Activated CD4-positive, alpha-beta T cell treated with anti-CD3 and anti-CD28 coated beads, Interleukin-2, amount 10 ng/mL, durations not matched to agents 24 days and 14 days (primary cell): ENCODE data around the gene NFKBIB. TPM values are rescaled to one million over a fixed set of nuclear protein-coding genes. Genes with fewer than 3 reads are reported as not detected.
A peak's percentile ranks its signal among the peaks of the same experiment; 100 is the strongest.
"Not testable (repeated sequence)": the region's sequence is repeated elsewhere in the genome, so short reads cannot be mapped to it uniquely, and the experiment has no call there.

ENCODE experiments used
- DNase-seq: peaks from one replicate; pipeline ENCODE4 v3.0.0; 2022
- H3K27ac Mint-ChIP-seq: one replicate; pipeline ENCODE4 v1.8.0; 2022; ENCODE audit warnings: mild to moderate bottlenecking, mixed read lengths
- H3K27me3 Mint-ChIP-seq: one replicate; pipeline ENCODE4 v1.8.0; 2022; ENCODE audit warnings: mixed read lengths
- H3K36me3 Mint-ChIP-seq: one replicate; pipeline ENCODE4 v1.8.0; 2022; ENCODE audit warnings: low read depth, mild to moderate bottlenecking, mixed read lengths
- H3K4me1 Mint-ChIP-seq: one replicate; pipeline ENCODE4 v1.8.0; 2021; ENCODE audit warnings: mixed read lengths
- H3K4me3 Mint-ChIP-seq: one replicate; pipeline ENCODE4 v1.8.0; 2022; ENCODE audit warnings: mild to moderate bottlenecking, moderate library complexity, mixed read lengths
- H3K9me3 Mint-ChIP-seq: one replicate; pipeline ENCODE4 v1.8.0; 2021; ENCODE audit warnings: mixed read lengths
- intact Hi-C: fragments of 100-400 bp; cut with micrococcal nuclease; formaldehyde crosslinking; loops from one replicate; pipeline ENCODE4 v1.15.1; 2023
- total RNA-seq: library from RNA; stranded (reverse); gene quantifications from 2 replicates; pipeline ENCODE4 v1.2.3, GENCODE V29; 2022

The NFKBIB gene
- total RNA-seq, 1 donor from 2014 or later: 89.7 TPM

DNA sequence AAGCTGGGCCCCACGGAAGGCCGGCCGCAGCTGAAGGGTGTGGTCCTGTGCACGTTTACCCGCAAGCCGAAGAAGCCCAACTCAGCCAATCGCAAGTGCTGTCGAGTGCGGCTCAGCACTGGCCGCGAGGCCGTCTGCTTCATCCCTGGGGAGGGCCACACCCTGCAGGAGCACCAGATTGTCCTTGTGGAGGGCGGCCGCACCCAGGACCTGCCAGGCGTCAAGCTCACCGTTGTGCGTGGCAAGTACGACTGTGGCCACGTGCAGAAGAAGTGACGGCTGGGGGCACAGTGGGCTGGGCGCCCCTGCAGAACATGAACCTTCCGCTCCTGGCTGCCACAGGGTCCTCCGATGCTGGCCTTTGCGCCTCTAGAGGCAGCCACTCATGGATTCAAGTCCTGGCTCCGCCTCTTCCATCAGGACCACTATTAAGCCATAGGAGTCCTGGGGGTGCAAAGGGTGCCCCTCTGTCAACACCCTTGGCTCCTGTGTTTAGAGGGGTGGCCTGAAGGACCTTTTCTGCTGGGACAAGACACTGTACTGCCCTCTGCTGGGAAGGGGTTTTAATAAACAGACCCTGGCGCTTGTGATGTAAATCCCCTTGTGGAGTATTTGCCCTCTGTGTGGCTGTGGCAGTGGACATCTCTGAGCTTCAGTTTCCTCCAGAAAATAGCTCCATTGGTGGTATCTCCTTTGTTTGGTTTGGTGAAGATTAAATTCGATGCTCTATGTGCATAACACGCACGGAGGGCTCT lies 32.8 kb downstream of the NFKBIB start:
- H3K27me3 Mint-ChIP-seq: no peaks in the 10 kb centered on the region
- peaks cover 47% of the 10 kb centered on the region for H3K36me3 Mint-ChIP-seq
- intact Hi-C loops: loop anchor here (5.0 kb wide), 1 partner anchor 295 kb away; no protein-coding TSS in a partner anchor
- H3K4me3 Mint-ChIP-seq: peak overlapping the region; percentile 96
- H3K4me1 Mint-ChIP-seq: peaks cover 25% of the 10 kb centered on the region
- peak overlapping the region; percentile 25 for H3K27ac Mint-ChIP-seq
- peaks cover 3% of the 10 kb centered on the region for H3K9me3 Mint-ChIP-seq
- peak; percentile 81 for DNase-seq

DNA sequence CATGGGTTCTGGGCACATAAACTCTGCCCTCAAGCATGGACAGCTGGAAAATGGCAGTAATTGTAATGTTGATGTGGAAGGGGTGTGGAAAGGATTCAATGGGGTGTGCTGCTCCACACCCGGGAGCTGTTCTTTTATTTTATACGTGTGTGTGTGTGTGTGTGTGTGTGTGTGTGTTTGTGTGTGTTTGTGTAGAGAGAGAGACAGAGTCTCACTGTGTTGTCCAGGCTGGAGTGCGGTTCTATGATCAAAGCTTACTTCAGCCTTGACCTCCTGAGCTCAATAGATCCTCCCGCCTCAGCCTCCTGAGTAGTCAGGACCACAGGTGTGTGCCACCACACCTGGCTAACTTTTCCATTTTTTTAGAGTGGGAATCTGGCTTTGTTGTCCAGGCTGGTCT lies 33.8 kb downstream of the NFKBIB start:
- H3K4me3 Mint-ChIP-seq: no peak overlapping the region
- H3K4me1 Mint-ChIP-seq: peaks cover 20% of the 10 kb centered on the region
- intact Hi-C loops: loop anchor here (5.0 kb wide), 1 partner anchor 296 kb away; no protein-coding TSS in a partner anchor
- H3K36me3 Mint-ChIP-seq: peaks cover 43% of the 10 kb centered on the region
- H3K9me3 Mint-ChIP-seq: peaks cover 3% of the 10 kb centered on the region
- peaks cover 2% of the 10 kb centered on the region for H3K27me3 Mint-ChIP-seq
- no peak for DNase-seq
- H3K27ac Mint-ChIP-seq: no peak overlapping the region

DNA sequence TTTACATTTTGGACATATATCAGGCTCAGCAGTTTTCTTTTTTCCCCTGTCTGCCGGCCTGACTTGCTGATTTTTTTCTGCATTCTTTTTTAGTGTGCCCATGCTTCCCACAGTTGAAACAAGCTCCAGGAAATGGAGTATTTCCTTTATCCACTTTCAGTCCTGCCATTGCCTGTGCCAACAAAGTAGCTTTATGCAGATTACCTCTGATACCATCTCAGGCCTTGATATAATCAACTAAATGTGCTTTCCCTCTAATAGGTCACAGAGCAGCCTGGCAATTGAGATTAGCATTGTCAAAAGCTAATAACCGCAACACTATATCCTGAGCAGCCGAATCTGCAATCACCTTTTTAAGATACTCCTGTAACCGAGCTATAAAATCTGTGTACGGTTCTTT lies 40.2 kb downstream of the NFKBIB start:
- intact Hi-C loops: no loop called here
- Mint-ChIP-seq H3K36me3 (peaks cover 12% of the 10 kb centered on the region), H3K9me3 (peaks cover 3% of the 10 kb centered on the region), H3K4me3 (no peak overlapping the region), H3K27ac (no peak overlapping the region), H3K27me3 (peaks cover 15% of the 10 kb centered on the region), H3K4me1 (peaks cover 9% of the 10 kb centered on the region)
- DNase-seq: no peak

DNA sequence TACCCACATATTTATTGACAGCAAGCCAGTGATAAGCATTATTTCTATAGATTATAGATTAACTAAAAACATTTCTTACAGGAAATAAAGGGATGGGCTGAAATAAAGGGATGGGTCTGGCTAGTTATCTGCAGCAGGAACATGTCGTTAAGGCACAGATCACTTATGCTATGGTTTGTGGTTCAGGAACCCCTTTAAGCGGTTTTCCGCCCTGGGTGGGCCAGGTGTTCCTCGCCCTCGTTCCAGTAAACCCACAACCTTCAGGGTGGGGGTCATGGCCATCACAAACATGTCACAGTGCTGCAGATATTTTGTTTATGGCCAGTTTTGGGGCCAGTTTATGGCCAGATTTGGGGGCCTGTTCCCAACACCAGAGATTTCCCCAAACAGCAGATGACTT lies 41.7 kb downstream of the NFKBIB start:
- DNase-seq, intact Hi-C loops, H3K4me1 Mint-ChIP-seq, H3K9me3 Mint-ChIP-seq, H3K4me3 Mint-ChIP-seq, H3K36me3 Mint-ChIP-seq, H3K27ac Mint-ChIP-seq: not testable (repeated sequence)
- peaks cover 15% of the 10 kb centered on the region for H3K27me3 Mint-ChIP-seq

DNA sequence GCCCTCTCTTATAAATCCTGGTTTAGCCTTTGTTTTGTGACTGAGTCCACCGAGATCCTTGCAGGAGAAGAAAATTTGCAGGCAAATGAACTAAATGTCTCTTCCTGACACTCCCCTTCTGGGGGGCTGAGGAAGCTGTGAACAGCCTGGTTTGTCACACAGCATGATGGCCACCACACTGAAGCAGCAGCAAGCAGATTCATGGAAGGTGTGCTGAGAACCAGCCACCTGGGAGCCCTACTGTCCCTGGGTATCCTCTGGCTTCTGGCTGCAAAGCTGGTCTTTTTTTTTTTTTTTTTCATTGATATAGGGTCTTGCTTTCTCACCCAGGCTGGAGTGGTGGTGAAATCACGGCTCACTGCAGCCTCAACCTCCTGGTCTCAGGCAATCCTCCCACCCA lies 42.2 kb downstream of the NFKBIB start:
- Mint-ChIP-seq H3K27ac (no peak overlapping the region), H3K36me3 (no peaks in the 10 kb centered on the region), H3K4me3 (no peak overlapping the region), H3K4me1 (peaks cover 9% of the 10 kb centered on the region), H3K27me3 (peaks cover 15% of the 10 kb centered on the region), H3K9me3 (no peaks in the 10 kb centered on the region)
- DNase-seq: no peak
- intact Hi-C loops: no loop called here

DNA sequence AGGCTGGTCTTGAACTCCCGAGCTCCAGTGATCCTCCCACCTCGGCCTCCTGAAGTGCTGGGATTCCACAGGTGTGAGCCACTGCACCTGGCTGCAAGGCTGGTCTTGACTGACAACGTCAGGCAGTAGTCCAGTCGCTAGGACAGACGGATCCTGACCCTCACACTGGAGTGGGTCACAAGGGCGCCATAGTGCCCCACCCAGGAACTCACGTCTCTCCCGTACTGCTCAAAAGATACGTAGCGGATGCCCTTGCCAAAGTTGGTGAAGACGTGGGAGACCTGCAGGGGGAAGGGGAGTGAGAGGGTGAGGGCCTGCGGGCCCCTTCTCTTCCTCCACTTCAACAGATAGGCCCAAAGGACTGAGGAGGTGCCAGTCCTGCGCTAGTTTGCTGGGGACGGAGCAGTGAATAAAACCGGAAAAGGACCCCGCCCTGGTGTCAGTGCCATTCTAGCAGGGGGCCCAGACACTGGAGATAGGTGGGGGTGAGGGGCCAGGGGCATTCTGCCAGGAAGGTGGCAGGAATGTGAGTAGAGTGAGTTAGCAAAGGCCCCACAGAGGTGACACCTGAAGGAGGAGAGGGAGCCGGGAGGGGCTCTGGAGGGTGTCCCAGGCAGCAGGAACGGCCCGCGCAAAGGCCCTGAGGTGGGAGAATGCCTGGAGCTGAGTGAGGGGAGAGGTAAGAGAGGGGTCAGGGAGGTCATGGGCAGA lies 42.9 kb downstream of the NFKBIB start:
- DNase-seq: no peak
- intact Hi-C loops: no loop called here
- Mint-ChIP-seq H3K4me3 (no peak overlapping the region), H3K4me1 (peaks cover 9% of the 10 kb centered on the region), H3K36me3 (no peaks in the 10 kb centered on the region), H3K27me3 (peaks cover 15% of the 10 kb centered on the region), H3K27ac (no peak overlapping the region), H3K9me3 (no peaks in the 10 kb centered on the region)

DNA sequence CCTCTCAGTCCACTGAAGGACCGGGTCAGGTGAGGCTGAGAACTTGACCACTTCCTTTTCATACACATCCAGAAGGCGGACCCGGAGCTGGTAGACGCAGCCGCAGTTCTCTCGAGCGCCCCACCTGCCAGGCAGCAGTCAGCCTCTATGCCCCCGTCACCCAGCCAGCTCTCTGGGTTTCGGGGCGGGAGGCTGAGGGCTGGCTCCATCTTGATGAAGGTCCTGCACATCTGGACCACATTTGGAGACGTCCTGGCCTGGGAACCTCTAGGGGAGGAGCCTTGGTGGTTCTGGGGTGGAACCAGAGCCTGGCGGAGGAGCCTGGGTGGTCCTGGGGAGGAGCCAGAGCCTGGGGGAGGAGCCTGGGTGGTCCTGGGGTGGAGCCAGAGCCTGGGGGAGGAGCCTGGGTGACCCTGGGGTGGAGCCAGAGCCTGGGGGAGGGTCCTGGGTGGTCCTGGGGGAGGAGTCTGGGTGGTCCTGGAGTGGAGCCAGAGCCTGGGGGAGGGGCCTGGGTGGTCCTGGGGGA lies 45.3 kb downstream of the NFKBIB start:
- H3K9me3 Mint-ChIP-seq: no peaks in the 10 kb centered on the region

DNA sequence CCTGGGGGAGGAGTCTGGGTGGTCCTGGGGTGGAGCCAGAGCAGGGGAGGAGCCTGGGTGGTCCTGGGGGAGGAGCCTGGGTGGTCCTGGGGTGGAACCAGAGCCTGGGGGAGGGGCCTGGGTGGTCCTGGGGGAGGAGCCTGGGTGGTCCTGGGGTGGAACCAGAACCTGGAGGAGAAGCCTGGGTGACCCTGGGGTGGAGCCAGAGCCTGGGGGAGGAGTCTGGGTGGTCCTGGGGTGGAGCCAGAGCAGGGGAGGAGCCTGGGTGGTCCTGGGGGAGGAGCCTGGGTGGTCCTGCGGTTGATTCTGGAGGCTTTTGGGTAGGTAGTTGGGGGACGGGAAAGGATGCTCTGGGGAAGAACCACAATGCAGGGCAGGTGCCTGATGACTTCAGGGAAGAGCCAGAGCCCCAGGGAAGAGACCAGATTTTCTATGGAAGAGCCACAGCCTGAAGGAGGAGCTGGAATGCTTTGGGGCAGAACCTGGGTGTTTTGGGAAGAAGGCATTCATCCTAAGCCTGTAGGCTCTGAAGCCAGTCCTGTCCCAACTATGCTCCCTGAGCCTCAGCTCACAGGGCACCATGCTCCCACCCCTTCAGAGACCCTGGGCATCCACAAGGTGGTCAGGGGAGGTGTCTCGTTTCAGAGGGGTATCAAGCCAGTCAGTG lies 45.9 kb downstream of the NFKBIB start:
- Mint-ChIP-seq H3K27ac (no peak overlapping the region), H3K4me1 (peaks cover 12% of the 10 kb centered on the region), H3K27me3 (peaks cover 16% of the 10 kb centered on the region), H3K9me3 (no peaks in the 10 kb centered on the region), H3K36me3 (no peaks in the 10 kb centered on the region), H3K4me3 (no peak overlapping the region)
- intact Hi-C loops: no loop called here
- DNase-seq: no peak

More for the DNA sequence above, 45.3 kb downstream of the NFKBIB start:
- no peak for DNase-seq
- no peaks in the 10 kb centered on the region for H3K36me3 Mint-ChIP-seq
- peaks cover 10% of the 10 kb centered on the region for H3K4me1 Mint-ChIP-seq
- no peak overlapping the region for H3K4me3 Mint-ChIP-seq
- no peak overlapping the region for H3K27ac Mint-ChIP-seq
- peaks cover 17% of the 10 kb centered on the region for H3K27me3 Mint-ChIP-seq
- intact Hi-C loops: no loop called here

DNA sequence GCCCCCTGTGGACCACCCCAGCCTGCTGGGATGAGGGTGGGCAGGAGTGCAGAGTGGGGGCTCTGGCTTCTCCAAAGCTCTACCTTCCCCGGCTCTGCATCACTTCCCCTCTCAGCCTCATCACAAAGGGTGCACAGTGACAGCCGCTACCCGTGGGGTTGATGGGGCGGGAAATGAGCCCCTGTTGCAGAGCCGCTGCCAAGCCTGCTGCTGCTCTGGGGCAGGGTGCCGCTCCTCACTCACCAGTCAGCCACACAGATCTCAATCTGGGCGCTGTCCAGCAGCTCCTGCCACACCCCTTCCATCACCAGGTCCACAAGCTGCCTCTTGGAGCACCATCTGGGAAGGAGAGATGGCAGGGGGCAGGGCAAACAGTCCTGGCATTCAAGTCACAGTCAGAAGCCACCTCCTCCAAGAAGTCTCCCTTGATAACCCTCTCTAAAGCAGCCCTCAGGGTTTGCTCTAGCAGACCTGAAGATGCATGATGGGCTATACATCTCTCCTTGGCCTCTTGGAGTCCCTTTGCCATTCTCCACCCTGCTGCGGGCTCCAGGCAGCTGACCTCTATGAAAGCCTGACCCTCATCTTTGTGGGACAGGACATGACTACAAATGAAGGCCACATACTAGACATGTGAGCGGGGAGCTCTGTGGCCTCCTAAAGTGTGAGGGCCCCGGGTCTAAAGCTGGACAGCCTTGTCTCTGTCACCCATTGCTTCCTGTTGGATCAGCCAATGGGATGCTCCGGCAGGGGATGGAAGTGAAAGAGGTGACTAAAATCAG lies 46.7 kb downstream of the NFKBIB start:
- H3K27me3 Mint-ChIP-seq: peaks cover 15% of the 10 kb centered on the region
- H3K27ac Mint-ChIP-seq: no peak overlapping the region
- no peaks in the 10 kb centered on the region for H3K9me3 Mint-ChIP-seq

DNA sequence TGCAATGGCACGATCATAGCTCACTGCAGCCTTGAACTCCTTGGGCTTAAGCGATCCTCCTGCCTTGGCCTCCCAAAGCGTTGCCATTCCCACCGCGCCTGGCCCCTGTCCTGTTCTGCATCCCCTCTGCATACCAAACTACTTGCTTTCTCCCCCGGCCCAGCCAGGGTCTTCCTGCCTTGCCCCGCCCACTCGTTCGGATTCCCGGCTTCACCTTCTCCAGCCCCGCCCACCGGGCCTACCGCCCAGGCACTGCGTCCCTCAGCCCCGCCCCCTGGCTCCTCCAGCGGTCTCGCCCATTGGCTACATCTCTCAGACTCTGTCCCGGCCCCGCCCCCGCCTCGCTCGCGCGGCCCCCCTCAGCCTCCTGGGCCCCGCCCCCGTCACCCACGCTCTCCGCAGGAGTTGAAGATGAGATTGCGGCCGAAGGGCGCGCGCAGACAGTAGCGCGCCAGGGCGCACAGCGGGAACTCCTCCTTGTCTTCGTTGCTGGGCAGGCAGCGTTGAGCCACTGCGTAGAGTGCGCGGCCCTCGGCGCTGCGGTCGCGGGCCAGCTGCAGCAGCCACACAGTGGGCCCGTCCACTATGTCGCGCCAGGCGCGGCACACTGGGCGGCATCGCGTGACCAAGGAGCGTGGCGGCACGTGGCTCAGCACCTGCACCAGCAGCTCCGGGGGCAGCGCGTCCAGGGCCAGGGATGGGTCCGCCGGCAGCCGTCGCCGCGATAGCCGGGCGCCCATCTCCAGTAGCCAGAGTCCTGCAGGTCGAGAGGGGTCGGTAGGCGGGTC lies 50.0 kb downstream of the NFKBIB start:
- no peaks in the 10 kb centered on the region for H3K36me3 Mint-ChIP-seq
- H3K4me1 Mint-ChIP-seq: peaks cover 17% of the 10 kb centered on the region
- no peak overlapping the region for H3K27ac Mint-ChIP-seq
- intact Hi-C loops: no loop called here
- peak; percentile 93 for DNase-seq
- H3K27me3 Mint-ChIP-seq: peaks cover 20% of the 10 kb centered on the region
- H3K9me3 Mint-ChIP-seq: no peaks in the 10 kb centered on the region
- peak overlapping the region; percentile 68 for H3K4me3 Mint-ChIP-seq

More for the DNA sequence above, 46.7 kb downstream of the NFKBIB start:
- Mint-ChIP-seq H3K4me3 (no peak overlapping the region), H3K36me3 (no peaks in the 10 kb centered on the region), H3K4me1 (peaks cover 9% of the 10 kb centered on the region)
- DNase-seq: no peak
- intact Hi-C loops: no loop called here

DNA sequence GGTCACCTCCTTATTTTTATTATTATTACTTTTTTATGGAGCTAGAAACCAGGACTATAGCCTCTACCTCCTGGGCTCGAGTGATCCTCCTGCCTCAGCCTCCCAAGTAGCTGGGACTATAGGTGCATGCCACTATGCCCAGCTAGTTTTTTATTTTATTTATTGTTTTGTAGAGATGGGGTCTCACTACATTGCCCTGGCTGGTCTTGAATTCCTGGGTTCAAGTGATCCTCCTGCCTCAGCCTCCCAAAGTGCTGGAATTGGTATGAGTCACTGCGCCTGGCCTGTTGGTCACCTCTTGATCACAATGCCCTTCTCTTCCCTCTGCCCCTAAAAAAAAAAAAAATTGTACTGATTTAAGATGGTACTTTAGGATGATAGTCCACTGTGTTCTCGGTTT lies 51.4 kb downstream of the NFKBIB start:
- H3K36me3 Mint-ChIP-seq: no peaks in the 10 kb centered on the region
- H3K4me1 Mint-ChIP-seq: peaks cover 17% of the 10 kb centered on the region
- H3K27ac Mint-ChIP-seq: no peak overlapping the region
- H3K9me3 Mint-ChIP-seq: no peaks in the 10 kb centered on the region
- DNase-seq: no peak
- H3K4me3 Mint-ChIP-seq: no peak overlapping the region
- peaks cover 20% of the 10 kb centered on the region for H3K27me3 Mint-ChIP-seq
- intact Hi-C loops: no loop called here

DNA sequence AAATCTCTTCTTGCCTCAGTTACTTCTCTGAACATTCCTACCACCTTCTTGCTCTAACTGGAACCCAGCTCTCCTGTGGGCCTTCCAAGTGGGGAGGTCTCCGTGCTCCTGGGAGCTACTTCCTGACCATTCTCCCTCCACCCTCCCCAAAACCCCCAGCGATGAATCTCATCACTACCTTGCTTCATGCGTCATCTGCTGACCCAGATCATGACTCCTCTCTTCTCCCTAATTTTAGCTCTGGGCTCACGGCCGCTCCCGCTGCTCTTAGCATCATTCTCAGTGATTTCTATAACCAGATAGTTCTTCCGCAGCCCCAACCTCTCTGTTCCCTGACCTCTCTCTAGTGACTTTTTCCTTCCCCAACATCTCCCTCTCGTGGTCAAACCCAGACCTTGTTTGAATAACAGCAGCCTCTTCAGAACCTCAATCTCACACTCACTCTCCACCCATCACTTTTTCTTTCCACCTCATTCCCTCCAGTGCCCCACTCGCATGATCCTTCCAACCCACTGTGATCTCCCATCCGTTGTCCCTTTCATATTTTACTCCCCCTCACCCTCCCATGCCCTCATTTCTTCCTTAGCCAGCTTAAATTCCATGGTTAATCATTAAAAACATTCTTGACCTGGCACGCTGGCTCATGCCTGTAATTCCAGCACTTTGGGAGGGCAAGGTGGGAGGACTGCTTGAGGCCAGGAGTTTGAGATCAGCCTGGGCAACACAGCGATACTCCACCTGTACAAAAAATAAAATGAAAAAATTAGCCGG lies 52.8 kb downstream of the NFKBIB start:
- no peaks in the 10 kb centered on the region for H3K9me3 Mint-ChIP-seq
- H3K4me1 Mint-ChIP-seq: peaks cover 17% of the 10 kb centered on the region
- peak; percentile 86 for DNase-seq
- intact Hi-C loops: no loop called here
- no peak overlapping the region for H3K27ac Mint-ChIP-seq
- peaks cover 20% of the 10 kb centered on the region for H3K27me3 Mint-ChIP-seq
- H3K4me3 Mint-ChIP-seq: no peak overlapping the region
- H3K36me3 Mint-ChIP-seq: no peaks in the 10 kb centered on the region
